ENCODE results near the gene REXO1.

REXO1 gene

GRCh38 chr19:1828279-1829238 is 19.7 kb downstream of the REXO1 start:
- no peak for DNase-seq

DNA sequence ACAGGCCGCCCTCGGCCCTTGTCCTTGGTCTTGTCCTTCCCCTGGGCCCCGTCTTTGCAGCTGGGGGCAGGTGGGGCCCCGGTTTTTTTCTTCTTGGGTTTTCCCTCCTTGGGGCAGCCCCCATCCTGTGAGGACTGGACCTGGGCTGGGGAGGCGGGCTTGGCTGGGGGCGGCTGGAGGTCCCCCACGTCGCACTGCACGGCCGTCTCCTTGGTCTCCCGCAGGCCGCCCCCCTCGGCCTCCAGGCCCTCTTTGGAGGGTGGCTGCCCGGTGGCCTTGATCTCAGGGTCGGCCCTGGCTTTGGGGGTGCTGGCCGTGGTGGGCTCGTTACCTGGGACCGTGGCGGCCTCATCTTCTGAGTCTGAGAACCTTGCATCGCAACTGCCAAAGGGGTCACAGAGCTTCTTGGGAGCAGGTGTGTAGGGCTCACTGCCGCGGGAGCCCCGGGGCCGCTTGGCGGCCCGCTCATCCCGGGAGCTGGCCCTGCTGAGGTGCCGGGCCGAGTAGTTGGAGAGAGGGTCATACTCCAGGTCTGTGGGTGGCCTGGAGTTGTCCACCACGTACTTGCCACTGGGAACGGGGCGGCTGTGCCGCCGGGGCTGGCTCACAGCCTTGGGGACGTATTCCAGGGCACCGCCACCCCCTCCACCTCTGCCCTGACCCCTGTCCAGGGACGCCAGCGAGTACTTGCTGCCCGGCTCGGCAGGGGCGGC is 20.6 kb downstream of the REXO1 start:
- no peak for DNase-seq

DNA sequence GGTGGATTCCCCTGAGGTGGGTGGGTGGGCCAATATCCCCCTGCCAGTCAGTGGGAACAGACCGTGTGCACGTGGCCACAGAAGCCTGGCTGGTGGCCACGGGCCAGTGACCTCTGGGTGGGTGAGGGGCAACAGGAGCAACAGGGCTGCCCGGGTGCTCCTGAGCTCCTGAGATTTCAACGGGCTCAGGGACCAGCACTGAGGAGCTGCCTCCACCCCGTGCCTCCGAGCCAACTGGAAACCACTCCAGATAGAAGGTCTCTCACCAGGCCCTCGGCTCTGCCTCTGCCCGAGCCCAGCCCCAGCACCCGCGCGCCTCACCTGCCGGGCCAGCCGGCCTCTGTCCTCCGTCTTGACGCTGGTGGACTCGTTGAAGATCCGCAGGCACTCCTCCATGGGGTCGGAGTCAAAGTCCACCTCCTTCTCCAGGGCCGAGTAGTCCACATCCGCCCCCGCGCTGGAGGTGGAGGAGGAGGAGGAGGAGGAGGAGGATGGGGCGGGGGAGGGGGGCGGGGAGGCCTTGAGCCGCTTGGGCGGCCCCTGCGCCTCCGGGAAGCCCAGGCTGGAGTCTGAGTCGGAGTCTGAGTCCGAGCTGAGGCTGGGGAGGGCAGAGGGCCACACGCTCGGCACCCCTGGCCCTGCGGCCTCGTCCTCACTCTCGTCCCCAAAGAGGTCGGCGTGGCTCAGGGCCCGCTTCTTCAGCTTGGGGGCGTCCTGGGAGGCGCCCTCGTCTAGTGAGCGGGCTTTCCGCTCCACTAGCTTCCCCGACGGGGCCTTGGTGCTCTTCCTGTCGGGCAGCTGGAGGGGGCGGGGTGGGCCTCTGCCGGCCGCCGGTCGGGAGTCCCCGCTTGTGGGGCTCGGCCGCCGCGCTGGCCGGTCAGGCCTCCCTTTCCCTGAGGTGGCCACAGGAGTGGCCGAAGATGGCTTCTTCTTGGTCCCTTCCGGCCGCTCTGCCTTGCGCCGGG is 21.4 kb downstream of the REXO1 start:
- no peak for DNase-seq

- DNase-seq = peak; percentile 67
Measured at GRCh38 chr19:1825909-1826556, 22.2 kb downstream of the REXO1 start.

GRCh38 chr19:1824252-1824622 is 24.0 kb downstream of the REXO1 start:
- no peak for DNase-seq

DNA sequence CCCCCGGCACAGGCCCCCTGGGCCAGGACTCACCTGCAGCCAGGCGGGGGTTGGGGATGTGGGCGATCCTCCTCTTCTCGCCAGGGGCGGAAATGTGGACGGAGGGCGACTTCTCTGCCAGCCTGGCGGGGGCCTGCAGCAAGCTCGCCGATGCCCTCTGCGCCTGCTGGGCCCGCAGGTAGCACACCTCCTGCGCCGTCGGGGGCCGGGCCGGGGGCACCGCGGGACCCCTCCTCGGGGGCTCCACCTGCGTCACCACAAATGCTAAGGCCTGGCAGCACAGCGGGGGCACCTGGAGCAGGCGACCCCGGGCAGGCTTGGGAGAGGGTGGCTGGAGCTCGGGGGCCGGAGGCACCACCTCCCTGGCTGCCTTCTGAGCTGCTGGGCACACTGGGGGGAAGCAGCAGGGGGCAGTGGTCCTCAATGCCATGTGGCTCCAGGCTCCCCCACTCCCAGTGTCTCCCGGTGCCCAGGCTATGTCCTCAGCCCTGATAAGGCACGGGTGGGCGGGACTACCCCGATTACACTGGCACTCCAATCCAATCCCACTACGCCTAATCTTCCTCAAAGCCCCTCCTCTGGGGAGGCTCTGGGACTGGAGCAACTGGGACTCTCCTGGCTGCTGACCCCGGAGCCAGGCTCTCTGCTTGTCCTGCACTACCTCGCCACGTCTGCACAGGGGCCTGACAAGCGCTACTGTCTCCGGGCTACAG is 24.6 kb downstream of the REXO1 start:
- DNase-seq = no peak

DNA sequence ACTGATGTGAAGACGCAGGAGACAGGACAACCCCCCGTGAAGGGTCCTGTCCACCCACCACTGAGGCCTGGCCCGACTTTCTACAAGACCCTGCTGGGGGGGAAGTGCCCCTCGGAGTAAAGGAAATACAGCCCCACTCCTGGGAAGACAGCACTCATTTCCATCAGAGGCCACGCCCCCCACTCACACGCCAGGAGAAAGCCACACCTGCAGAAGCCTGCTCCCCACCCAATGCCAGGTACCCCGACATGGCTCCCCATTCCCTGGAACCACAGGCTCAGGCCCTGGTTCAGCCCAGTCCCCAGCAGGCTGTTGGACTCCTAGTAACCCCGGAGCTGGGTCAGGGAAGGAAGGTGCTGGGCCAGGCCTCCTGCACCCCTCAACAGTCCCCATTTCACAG is 25.3 kb downstream of the REXO1 start:
- DNase-seq = no peak

DNA sequence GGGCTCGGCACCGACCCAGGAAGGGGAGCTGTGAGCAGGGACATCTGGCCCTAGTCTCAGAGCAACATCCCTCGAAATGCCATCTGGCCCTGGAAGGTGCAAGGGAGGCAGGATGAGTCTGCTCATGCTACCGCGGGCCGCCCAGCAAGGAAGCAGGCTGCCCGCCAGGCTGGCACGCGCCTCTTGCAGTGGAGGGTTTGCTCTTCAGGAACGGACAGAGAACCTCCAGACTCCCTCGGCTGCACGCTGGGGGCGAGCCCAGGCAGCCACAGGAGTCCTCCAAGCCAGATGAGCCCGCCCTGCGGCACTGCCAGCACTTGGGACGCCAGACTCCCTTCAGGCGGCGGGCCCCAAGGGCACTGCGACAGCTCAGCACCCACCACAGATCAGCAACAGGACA is 26.1 kb downstream of the REXO1 start:
- DNase-seq = no peak

DNA sequence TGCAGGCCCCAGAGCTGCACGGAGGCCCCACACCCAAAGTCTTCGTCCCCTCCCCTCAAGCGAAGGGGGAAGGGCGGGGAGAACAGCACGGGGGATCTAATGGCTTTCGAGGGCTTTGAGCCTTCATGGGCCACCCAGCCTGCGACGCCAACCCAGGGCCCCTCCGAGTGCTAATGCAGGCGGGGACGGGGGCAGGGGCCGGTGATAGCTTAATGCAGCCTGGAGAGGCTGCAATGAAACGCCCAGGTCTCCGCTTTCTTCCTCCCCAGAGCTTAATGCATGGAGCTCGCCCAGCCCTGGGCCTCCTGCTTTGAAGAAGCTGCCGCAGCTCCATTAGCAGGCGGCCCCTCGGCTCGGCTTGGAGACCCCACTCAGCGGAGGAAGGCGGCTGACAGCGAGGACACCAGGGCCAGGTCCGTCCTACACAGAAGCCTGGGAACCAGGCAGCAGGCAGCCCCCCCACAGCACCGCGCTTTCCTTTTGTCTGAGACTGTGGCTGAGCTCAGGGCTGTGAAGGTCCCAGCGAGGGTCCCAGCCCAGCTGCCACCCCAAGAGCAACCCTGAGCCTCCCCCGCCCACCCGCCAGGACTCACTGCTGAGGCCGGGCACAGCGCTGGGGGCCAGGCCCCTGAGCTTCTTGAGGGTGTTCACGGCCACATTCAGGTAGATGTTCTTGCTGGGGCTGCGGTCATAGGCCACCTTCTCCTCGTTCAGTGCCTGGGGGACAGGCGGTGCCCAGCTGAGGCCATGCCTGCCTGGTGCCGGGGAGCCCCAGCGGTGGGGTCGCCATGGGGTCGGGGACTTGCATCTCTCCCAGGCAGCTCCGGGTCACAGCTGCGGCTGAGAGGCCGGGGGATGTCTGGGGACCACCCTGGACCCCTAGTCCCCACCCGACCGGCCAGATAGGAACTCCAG is 28.7 kb downstream of the REXO1 start:
- DNase-seq = no peak

- DNase-seq = no peak
Measured at GRCh38 chr19:1818549-1819195, 29.6 kb downstream of the REXO1 start.

- no peak for DNase-seq
Measured at GRCh38 chr19:1817553-1818179, 30.6 kb downstream of the REXO1 start.

- no peak for DNase-seq
Measured at GRCh38 chr19:1816530-1817298, 31.6 kb downstream of the REXO1 start.

DNA sequence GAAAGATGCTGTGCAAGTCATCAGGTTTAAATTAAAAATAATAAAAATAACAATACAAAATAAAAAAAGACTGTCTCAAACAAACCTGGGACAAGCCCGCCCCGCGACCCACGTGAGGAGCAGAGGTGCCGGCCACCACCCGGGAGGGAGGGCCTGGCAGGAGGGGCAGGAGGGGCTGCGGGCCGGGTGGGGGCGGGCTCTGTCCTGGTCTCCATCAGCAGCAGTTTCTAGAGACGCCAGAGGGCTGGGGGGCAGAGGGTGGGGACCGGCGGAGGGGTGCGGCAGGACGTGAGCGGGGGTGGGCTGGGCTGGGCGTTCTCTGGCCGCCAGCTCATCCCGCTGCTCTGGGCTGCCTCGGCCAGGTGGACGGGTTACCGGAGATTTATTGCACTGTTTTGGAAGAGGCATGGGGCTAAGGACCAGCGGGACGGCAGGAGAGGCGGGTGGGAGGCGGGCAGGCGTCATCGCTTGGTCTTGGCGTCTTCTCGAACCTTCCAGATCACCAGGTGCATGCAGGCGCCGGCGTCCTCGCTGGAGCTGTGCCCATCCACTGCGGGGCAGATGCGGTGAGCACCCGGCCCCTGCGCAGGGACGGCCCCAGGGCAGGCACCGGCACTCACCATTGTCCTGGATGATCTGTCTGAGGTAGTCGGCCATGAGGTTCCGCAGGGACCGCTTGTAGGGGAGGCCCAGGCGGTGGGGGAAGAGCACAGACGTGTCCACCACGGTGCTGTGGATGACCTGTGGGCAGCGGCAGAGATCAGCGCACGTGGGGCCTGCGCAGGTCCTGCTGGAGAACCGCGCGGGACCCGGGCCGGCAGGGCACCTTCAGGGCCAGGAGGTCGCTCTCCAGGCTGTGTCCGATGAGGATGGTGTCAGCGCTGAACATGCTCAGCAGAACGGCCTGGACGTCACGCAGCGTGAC is 32.4 kb downstream of the REXO1 start:
- DNase-seq = no peak

- DNase-seq = no peak
Measured at GRCh38 chr19:1814833-1815604, 33.3 kb downstream of the REXO1 start.

DNA sequence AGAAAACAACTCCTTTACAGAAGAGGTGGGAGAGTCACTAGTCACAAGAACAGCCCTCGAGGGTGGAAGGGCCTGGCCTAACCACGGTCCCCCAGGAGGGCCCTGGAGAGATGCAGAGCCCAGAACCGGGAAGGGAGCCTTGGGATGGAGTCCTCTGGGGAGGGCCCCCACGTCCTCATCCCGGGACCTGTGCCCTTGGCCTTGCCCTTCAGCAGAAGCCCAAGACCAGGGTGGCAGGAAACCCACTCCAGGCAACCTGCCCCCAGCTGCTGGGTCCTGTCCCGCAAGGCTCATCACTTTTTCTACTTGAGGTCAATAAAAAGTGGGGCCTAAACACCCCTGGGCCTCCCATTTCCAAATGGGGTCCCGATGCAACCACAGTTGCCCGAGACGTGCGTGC is 33.9 kb downstream of the REXO1 start:
- no peak for DNase-seq
